Measurements from ENCODE around the gene ACP3.

The ACP3 gene

GRCh38 chr3:132321304-132321703 lies 4.1 kb downstream of the ACP3 start:
- DNase-seq = no peak

- no peak for DNase-seq
Observed at GRCh38 chr3:132325103-132325606, 7.9 kb downstream of the ACP3 start.

GRCh38 chr3:132325634-132326033 lies 8.4 kb downstream of the ACP3 start:
- DNase-seq = no peak

- no peak for DNase-seq
Observed at GRCh38 chr3:132326251-132326650, 9.0 kb downstream of the ACP3 start.

GRCh38 chr3:132332082-132332481 lies 14.9 kb downstream of the ACP3 start:
- DNase-seq = no peak

- no peak for DNase-seq
Observed at GRCh38 chr3:132332508-132332907, 15.3 kb downstream of the ACP3 start.

- no peak for DNase-seq
Observed at GRCh38 chr3:132341746-132342145, 24.5 kb downstream of the ACP3 start.

GRCh38 chr3:132342183-132342582 lies 25.0 kb downstream of the ACP3 start:
- DNase-seq = no peak

- DNase-seq = no peak
Observed at GRCh38 chr3:132342610-132343009, 25.4 kb downstream of the ACP3 start.

- DNase-seq = peak; percentile 7
Observed at GRCh38 chr3:132343018-132343612, 25.9 kb downstream of the ACP3 start.

- no peak for DNase-seq
Observed at GRCh38 chr3:132344666-132345280, 27.6 kb downstream of the ACP3 start.

- no peak for DNase-seq
Observed at GRCh38 chr3:132346841-132347736, 29.9 kb downstream of the ACP3 start.

- no peak for DNase-seq
Observed at GRCh38 chr3:132347811-132348210, 30.6 kb downstream of the ACP3 start.

- DNase-seq = no peak
Observed at GRCh38 chr3:132348531-132348930, 31.3 kb downstream of the ACP3 start.

GRCh38 chr3:132350814-132351213 lies 33.6 kb downstream of the ACP3 start:
- no peak for DNase-seq

GRCh38 chr3:132351222-132351806 lies 34.1 kb downstream of the ACP3 start:
- no peak for DNase-seq

- DNase-seq = no peak
Observed at GRCh38 chr3:132352556-132353143, 35.4 kb downstream of the ACP3 start.

GRCh38 chr3:132354916-132355702 lies 37.9 kb downstream of the ACP3 start:
- no peak for DNase-seq

- DNase-seq = no peak
Observed at GRCh38 chr3:132356568-132356967, 39.4 kb downstream of the ACP3 start.

- no peak for DNase-seq
Observed at GRCh38 chr3:132360717-132361116, 43.5 kb downstream of the ACP3 start.

- no peak for DNase-seq
Observed at GRCh38 chr3:132362329-132362728, 45.1 kb downstream of the ACP3 start.

GRCh38 chr3:132368515-132368914 lies 51.3 kb downstream of the ACP3 start:
- no peak for DNase-seq
